Thymus (tissue), 11 donors: ENCODE results near the gene ARL3. TPM values are rescaled to one million over a fixed set of nuclear protein-coding genes. Genes with fewer than 3 reads are reported as not detected.
"Not testable (repeated sequence)": the region's sequence is repeated elsewhere in the genome, so short reads cannot be mapped to it uniquely, and the experiment has no call there.

Experiments
- DNase-seq, 9 donors: peaks; one replicate each; pipeline ENCODE4 v3.0.0-alpha.2; 2013; ENCODE audit warnings: low spot score in 9 of 9, low read depth in 6 of 9, missing footprints in 1 of 9
- H3K27ac ChIP-seq, 2 donors: one replicate each; pipeline ENCODE4 v1.5.1; 2013; ENCODE audit warnings: control low read depth in 1 of 2, low read depth in 1 of 2, low read length in 1 of 2, mild to moderate bottlenecking in 1 of 2, moderate library complexity in 1 of 2
- H3K27me3 ChIP-seq, 2 donors: one replicate each; pipeline ENCODE4 v1.5.1; 2013; ENCODE audit warnings: low read length in 1 of 2; ENCODE audit not compliant: control insufficient read depth in 2 of 2, insufficient read depth in 1 of 2
- H3K36me3 ChIP-seq, 2 donors: one replicate each; pipeline ENCODE4 v1.5.1; 2013; ENCODE audit warnings: low read length in 1 of 2, mild to moderate bottlenecking in 1 of 2, moderate library complexity in 1 of 2; ENCODE audit not compliant: control insufficient read depth in 2 of 2, insufficient read depth in 2 of 2
- H3K4me1 ChIP-seq, 2 donors: one replicate each; pipeline ENCODE4 v1.5.1; 2013; ENCODE audit warnings: low read length in 2 of 2; ENCODE audit not compliant: control insufficient read depth in 2 of 2, insufficient read depth in 2 of 2
- H3K4me3 ChIP-seq, 2 donors: one replicate each; pipeline ENCODE4 v1.5.1; 2013; ENCODE audit warnings: low read length in 2 of 2, control low read depth in 1 of 2, mild to moderate bottlenecking in 1 of 2
- H3K9me3 ChIP-seq, 2 donors: one replicate each; pipeline ENCODE4 v1.5.1; 2013; ENCODE audit warnings: low read length in 1 of 2, mild to moderate bottlenecking in 1 of 2; ENCODE audit not compliant: control insufficient read depth in 2 of 2, insufficient read depth in 1 of 2
- WGBS: extraction: QIAGEN DNeasy Blood & Tissue Kit; methylation state at CpG from one replicate; pipeline ENCODE4 v1.1.7; 2013; 5-methylcytosine and 5-hydroxymethylcytosine counted together
- polyA plus RNA-seq: library from polyadenylated mRNA; stranded (reverse); fragments of 200-250 nt; gene quantifications from one replicate; pipeline ENCODE4 v1.2.3, GENCODE V29; 2013
- total RNA-seq: library from RNA; stranded (reverse); fragments of 120-200 nt; gene quantifications from one replicate; pipeline ENCODE4 v1.2.4, GENCODE V29; 2013
- donor health status: healthy.

The ARL3 gene
- total and polyA plus RNA-seq, 2 donors: 4.7 to 8.3 TPM

DNA sequence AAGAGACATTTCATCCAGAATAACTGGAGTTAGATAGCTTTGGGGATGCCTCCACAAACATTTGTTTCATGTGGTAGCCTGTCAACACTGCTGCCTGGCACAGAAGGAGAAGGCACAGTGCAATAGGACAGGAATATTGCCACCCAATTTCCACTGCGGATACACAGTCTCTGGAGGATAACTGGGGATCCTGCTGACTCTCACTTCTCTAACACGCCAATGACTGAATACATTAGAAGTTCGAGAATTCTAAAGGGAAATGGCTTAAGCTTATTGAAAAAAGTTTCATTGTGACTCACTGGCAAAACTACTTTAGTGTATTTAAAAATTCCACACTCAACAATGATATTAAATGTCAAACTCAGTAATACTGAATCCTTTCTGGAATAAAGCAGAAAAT is 12.9 kb downstream of the ARL3 start:
- no peak for DNase-seq
- no peak overlapping the region for H3K4me3 ChIP-seq
- no peaks in the 10 kb centered on the region for H3K27me3 ChIP-seq
- H3K9me3 ChIP-seq: no peaks in the 10 kb centered on the region
- no peaks in the 10 kb centered on the region for H3K4me1 ChIP-seq
- no peak overlapping the region for H3K27ac ChIP-seq
- 96% methylated on average over 3 of the region's 3 CpGs for WGBS
- peaks cover 25 to 28% of the 10 kb centered on the region in 2 donors for H3K36me3 ChIP-seq

DNA sequence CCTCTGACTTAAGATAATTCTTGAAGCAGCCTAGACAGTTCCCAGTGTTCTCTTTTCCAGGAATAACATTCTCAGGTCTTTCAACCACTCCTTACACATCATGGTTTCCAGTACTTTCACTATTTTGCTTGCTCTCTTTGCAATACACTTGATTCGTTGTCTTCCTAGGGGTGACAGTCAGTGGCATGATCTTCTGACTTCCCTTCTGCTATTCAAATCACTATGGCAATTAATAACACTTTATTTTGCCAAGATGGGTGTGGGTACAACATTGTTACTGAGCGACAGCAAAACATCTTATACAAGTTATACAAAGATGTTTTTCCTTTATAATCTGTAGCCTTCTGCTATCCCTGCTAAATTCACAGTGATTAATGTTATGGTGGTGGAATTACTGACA is 15.3 kb downstream of the ARL3 start:
- H3K36me3 ChIP-seq: peaks cover 23 to 27% of the 10 kb centered on the region in 2 donors
- DNase-seq: no peak
- H3K27ac ChIP-seq: no peak overlapping the region
- H3K9me3 ChIP-seq: no peaks in the 10 kb centered on the region
- no peak overlapping the region for H3K4me3 ChIP-seq
- WGBS: 98% methylated on average over 2 of the region's 2 CpGs
- H3K4me1 ChIP-seq: no peaks in the 10 kb centered on the region
- no peaks in the 10 kb centered on the region for H3K27me3 ChIP-seq

DNA sequence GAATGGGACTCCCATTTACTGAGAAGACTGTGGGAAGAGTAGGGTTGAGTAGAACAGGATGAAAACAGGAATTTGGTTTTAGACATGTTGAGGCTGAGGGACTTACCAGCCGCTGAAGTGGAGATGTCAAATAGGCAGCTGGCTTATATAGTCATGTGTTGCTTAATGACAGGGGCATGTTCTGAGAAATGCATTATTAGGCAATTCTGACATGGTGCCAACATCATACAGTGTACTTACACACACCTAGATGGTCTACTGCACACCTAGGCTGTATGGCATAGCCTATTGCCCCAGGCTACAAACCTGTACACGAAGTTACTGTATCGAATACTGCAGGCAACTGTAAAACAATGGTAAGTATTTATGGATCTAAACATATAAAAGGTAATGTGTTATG is 17.5 kb downstream of the ARL3 start:
- H3K27ac ChIP-seq: no peak overlapping the region

DNA sequence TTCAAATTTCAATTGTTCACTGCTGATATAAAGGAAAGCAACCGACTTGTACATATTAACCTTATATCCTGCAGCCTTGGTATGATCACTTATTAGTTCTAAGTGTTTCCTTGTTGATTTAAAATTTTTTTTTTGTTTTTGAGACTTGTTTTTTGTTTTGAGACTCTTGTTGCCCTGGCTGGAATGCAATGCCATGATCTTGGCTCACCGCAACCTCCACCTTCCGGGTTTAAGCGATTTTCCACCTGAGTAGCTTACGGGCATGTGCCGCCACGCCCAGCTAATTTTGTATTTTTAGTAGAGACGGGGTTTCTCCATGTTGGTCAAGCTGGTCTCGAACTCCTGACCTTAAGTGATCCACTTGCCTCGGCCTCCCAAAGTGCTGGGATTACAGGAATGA is 18.8 kb downstream of the ARL3 start:
- H3K4me1 ChIP-seq, H3K9me3 ChIP-seq, H3K4me3 ChIP-seq, H3K27me3 ChIP-seq, H3K27ac ChIP-seq, DNase-seq: not testable (repeated sequence)
- WGBS: 97% methylated on average over 10 of the region's 10 CpGs
- peaks cover 23 to 25% of the 10 kb centered on the region in 2 donors for H3K36me3 ChIP-seq

More for the DNA sequence above, 17.5 kb downstream of the ARL3 start:
- WGBS: 95% methylated on average over 3 of the region's 3 CpGs
- no peak for DNase-seq
- H3K4me1 ChIP-seq: no peaks in the 10 kb centered on the region
- no peak overlapping the region for H3K4me3 ChIP-seq
- H3K36me3 ChIP-seq: peaks cover 23 to 25% of the 10 kb centered on the region in 2 donors
- H3K9me3 ChIP-seq: no peaks in the 10 kb centered on the region
- no peaks in the 10 kb centered on the region for H3K27me3 ChIP-seq

DNA sequence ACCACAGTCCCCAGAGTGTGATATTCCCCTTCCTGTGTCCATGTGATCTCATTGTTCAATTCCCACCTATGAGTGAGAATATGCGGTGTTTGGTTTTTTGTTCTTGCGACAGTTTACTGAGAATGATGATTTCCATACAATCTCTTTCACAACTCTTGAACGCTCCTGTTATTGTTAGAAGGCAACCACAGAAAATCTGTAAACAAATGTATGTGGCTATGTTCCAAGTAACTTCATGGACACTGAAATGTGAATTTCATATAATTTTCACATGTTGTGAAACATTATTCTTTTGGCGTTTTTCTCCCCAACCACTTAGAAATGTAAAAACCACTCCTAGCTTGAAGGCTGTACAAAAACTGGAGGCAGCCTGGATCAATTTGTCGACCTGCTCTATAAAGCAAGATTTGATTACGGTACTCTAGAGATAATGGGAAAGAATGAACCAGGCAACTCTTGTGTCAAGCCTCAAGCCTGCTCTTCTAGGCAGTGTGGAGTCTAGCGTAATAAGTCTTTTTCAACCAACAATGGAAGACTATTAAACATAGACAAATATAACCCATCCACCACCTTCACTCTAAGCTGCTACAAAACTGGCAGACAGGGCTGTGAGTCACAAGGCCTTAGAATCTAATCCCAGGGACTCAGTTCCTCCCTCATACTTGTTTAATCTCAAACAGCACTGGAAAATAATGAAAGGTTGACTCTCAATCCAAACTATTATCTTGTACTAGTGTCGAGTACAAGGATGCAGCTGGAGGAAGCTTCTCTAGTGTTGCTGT is 22.7 kb downstream of the ARL3 start:
- Histone ChIP-seq H3K36me3 (peaks cover 6 to 7% of the 10 kb centered on the region in 2 donors), H3K27me3 (no peaks in the 10 kb centered on the region), H3K27ac (no peak overlapping the region), H3K4me1 (no peaks in the 10 kb centered on the region), H3K9me3 (no peaks in the 10 kb centered on the region), H3K4me3 (no peak overlapping the region)
- no peak for DNase-seq
- 95% methylated on average over 8 of the region's 8 CpGs for WGBS

DNA sequence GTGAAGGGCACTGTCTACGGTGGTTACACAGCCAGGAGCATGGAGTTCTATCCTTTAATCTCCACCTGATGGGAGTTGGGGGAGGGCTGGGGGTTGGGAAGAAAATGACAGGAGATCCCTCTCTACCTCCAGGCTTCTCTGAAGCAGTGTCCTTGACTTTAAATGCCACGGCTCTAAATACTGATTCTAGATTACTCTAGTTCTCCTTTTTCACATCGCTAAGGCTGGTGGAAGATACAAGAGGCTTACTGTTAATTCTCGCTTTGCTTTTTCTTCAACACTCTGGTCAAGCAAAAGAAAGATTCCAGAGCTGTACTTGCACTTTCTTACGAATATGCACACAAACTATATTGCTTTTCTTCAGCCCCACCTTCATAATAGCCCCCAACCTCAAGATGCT is 30.5 kb downstream of the ARL3 start:
- WGBS: 94% methylated on average over 5 of the region's 5 CpGs
- no peak overlapping the region for H3K4me3 ChIP-seq
- H3K27ac ChIP-seq: no peak overlapping the region
- H3K27me3 ChIP-seq: no peaks in the 10 kb centered on the region
- DNase-seq: no peak
- H3K9me3 ChIP-seq: no peaks in the 10 kb centered on the region
- H3K36me3 ChIP-seq: peaks cover 15% of the 10 kb centered on the region in 2 donors
- peaks cover 6 to 18% of the 10 kb centered on the region in 2 donors for H3K4me1 ChIP-seq

DNA sequence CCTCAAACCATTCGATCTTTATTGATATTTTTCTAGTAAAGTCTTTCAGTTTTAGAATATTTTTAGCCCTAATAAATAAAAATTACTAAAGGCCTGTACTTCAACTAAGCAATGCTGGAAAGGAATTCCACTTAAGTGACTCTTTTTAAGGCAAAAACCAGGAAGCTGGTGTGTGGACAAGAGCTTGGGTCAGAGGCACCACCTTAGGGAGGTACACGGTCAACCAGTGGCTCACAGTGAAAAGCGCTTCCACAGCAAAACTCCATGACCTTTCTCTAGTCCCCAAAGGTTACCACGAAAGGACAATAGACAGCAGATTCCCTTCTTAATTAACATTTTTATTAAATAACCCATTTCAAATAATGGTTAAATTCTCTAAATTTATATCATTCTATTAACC is 31.2 kb downstream of the ARL3 start:
- no peak overlapping the region for H3K27ac ChIP-seq
- DNase-seq: no peak
- H3K4me1 ChIP-seq: peaks cover 11 to 25% of the 10 kb centered on the region in 2 donors
- H3K36me3 ChIP-seq: peaks cover 13 to 15% of the 10 kb centered on the region in 2 donors
- H3K27me3 ChIP-seq: no peaks in the 10 kb centered on the region
- no peak overlapping the region for H3K4me3 ChIP-seq
- H3K9me3 ChIP-seq: no peaks in the 10 kb centered on the region
- WGBS: 97% methylated on average over 4 of the region's 4 CpGs

DNA sequence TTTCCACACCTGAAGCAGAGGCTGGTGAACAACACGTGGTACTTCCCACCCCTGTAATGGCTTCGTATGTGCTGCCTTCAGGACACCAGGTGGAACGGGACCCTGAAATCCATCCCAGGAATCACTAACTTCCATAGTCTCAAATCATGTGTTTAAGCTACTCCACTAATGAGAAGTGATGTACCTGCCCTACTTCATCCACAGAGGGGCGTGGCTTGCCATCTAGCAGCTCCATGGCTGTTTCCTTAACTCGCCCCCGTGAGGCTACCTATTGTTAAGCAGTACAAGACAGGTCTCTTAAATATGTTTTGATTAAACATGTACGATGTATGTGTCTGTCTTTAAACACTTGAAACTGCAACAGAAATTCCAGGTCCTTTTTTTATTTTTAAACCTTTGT is 31.8 kb downstream of the ARL3 start:
- H3K4me3 ChIP-seq: no peak overlapping the region
- no peaks in the 10 kb centered on the region for H3K9me3 ChIP-seq
- H3K27ac ChIP-seq: no peak overlapping the region
- DNase-seq: no peak
- no peaks in the 10 kb centered on the region for H3K27me3 ChIP-seq
- WGBS: 97% methylated on average over 7 of the region's 7 CpGs
- H3K4me1 ChIP-seq: peaks cover 13 to 31% of the 10 kb centered on the region in 2 donors
- H3K36me3 ChIP-seq: peaks cover 11 to 15% of the 10 kb centered on the region in 2 donors

DNA sequence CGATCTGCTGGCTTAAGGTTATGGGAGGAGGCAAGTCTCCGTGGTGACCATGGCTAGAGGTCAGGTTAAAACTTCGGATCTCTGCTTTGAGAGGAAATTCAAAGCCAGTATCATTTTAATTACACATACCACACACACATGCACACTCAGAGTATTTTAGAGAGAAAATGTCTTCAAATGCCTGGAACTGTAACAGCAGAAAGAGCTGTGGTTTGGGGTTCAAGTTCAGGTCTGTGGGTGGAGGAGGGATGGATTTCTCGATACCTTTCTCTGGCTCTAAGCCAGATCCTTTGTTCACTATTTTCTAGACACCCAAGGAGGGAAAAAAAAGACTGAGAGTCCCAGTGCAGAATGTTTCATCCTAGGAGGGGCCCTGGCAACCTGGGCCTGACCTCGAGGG is 32.5 kb downstream of the ARL3 start:
- no peak overlapping the region for H3K27ac ChIP-seq
- H3K27me3 ChIP-seq: no peaks in the 10 kb centered on the region
- peaks cover 19 to 38% of the 10 kb centered on the region in 2 donors for H3K4me1 ChIP-seq
- no peak for DNase-seq
- WGBS: 79% methylated on average over 5 of the region's 5 CpGs
- H3K4me3 ChIP-seq: no peak overlapping the region
- H3K9me3 ChIP-seq: no peaks in the 10 kb centered on the region
- H3K36me3 ChIP-seq: peaks cover 11 to 15% of the 10 kb centered on the region in 2 donors
